Measurements from ENCODE around the gene CRABP2. TPM values are rescaled to one million over a fixed set of nuclear protein-coding genes. Genes with fewer than 3 reads are reported as not detected.

The CRABP2 gene
- total RNA-seq, 6 donors from 2014 or later, result 0.76 to 8.1 (median 3.9) TPM; not detected in 1

- TF ChIP-seq EP300 (IDR thresholded peaks at IDR 0.05), result no peak
- TF ChIP-seq POLR2AphosphoS5 (IDR thresholded peaks at IDR 0.05), result peak in 1 of 2 donors; percentile 56
- TF ChIP-seq POLR2A (IDR thresholded peaks at IDR 0.05), result peak in 1 of 4 donors; percentile 18
- TF ChIP-seq CTCF (IDR thresholded peaks at IDR 0.05), result peak in 1 of 6 experiments; percentile 8
- no peaks in the 10 kb centered on the region for H3K9me3 ChIP-seq
- ATAC-seq (ENCODE audit: low FRiP score in 2 of 2), result peak; percentile 71 to 88
- DNase-seq, result peak in 1 of 2 donors; percentile 87
- peak within 1 kb of the TSS; percentile 82 to 91 (median 87) for H3K27ac ChIP-seq
- peaks cover 0 to 30% (median 0%) of the 10 kb centered on the region in 4 donors for H3K36me3 ChIP-seq
- H3K27me3 ChIP-seq, result peaks cover 0 to 20% (median 8%) of the 10 kb centered on the region in 4 donors
- H3K4me3 ChIP-seq, result peak within 1 kb of the TSS; percentile 55 to 74 (median 64)
- peaks cover 17 to 38% (median 32%) of the 10 kb centered on the region in 4 donors for H3K4me1 ChIP-seq
- 2 to 6% methylated on average over 31 to 50 of the region's 70 CpGs for WGBS, 2 donors
Measured at GRCh38 chr1:156676820-156677615, 28.4 kb downstream of the CRABP2 start, which contains the start of gene NES. Gene NES (minus strand): TSS chr1:156677407. CDS start chr1:156677264, 143 bp downstream.

- H3K4me1 ChIP-seq, result peaks cover 17 to 38% (median 32%) of the 10 kb centered on the region in 4 donors
- no peak for ATAC-seq (ENCODE audit: low FRiP score in 2 of 2)
- DNase-seq, result peak in 1 of 2 donors; percentile 85
- peak overlapping the region; percentile 82 to 91 (median 87) for H3K27ac ChIP-seq
- no peaks in the 10 kb centered on the region for H3K9me3 ChIP-seq
- no peak for TF ChIP-seq CTCF (IDR thresholded peaks at IDR 0.05)
- no peak for TF ChIP-seq POLR2AphosphoS5 (IDR thresholded peaks at IDR 0.05)
- no peak for TF ChIP-seq POLR2A (IDR thresholded peaks at IDR 0.05)
- TF ChIP-seq EP300 (IDR thresholded peaks at IDR 0.05), result no peak
- H3K27me3 ChIP-seq, result peaks cover 0 to 20% (median 8%) of the 10 kb centered on the region in 4 donors
- peaks cover 0 to 37% (median 0%) of the 10 kb centered on the region in 4 donors for H3K36me3 ChIP-seq
- 17 to 20% methylated on average over 7 to 47 of the region's 49 CpGs for WGBS, 2 donors
- H3K4me3 ChIP-seq, result peak overlapping the region; percentile 55 to 74 (median 64)
Measured at GRCh38 chr1:156676114-156676819, 29.1 kb downstream of the CRABP2 start.

GRCh38 chr1:156675210-156676113 lies 29.9 kb downstream of the CRABP2 start:
- H3K4me3 ChIP-seq, result peak overlapping the region; percentile 55 to 74 (median 64)
- WGBS, 2 donors, result 42 to 54% methylated on average over 12 to 16 of the region's 18 CpGs
- no peaks in the 10 kb centered on the region for H3K9me3 ChIP-seq
- no peak for ATAC-seq (ENCODE audit: low FRiP score in 2 of 2)
- H3K4me1 ChIP-seq, result peaks cover 17 to 40% (median 37%) of the 10 kb centered on the region in 4 donors
- peaks cover 0 to 20% (median 8%) of the 10 kb centered on the region in 4 donors for H3K27me3 ChIP-seq
- DNase-seq, result no peak
- peak overlapping the region; percentile 82 to 91 (median 87) for H3K27ac ChIP-seq
- peaks cover 0 to 43% (median 0%) of the 10 kb centered on the region in 4 donors for H3K36me3 ChIP-seq
- TF ChIP-seq CTCF (IDR thresholded peaks at IDR 0.05) (no peak), POLR2AphosphoS5 (IDR thresholded peaks at IDR 0.05) (no peak), POLR2A (IDR thresholded peaks at IDR 0.05) (no peak), EP300 (IDR thresholded peaks at IDR 0.05) (no peak)

GRCh38 chr1:156673387-156674121 lies 31.8 kb downstream of the CRABP2 start:
- no peak for TF ChIP-seq POLR2A (IDR thresholded peaks at IDR 0.05)
- TF ChIP-seq EP300 (IDR thresholded peaks at IDR 0.05), result no peak
- no peak for TF ChIP-seq CTCF (IDR thresholded peaks at IDR 0.05)
- TF ChIP-seq POLR2AphosphoS5 (IDR thresholded peaks at IDR 0.05), result no peak
- Histone ChIP-seq H3K36me3 (peaks cover 0 to 43% (median 0%) of the 10 kb centered on the region in 4 donors), H3K27me3 (peaks cover 0 to 20% (median 8%) of the 10 kb centered on the region in 4 donors), H3K27ac (peak overlapping the region; percentile 28 to 91 (median 86)), H3K9me3 (no peaks in the 10 kb centered on the region), H3K4me1 (peaks cover 23 to 53% (median 48%) of the 10 kb centered on the region in 4 donors), H3K4me3 (peak overlapping the region in 2 of 4 donors; percentile 55 to 74)
- DNase-seq (no peak), ATAC-seq (ENCODE audit: low FRiP score in 2 of 2) (no peak)
- WGBS, 2 donors, result 41 to 69% methylated on average over 6 to 8 of the region's 8 CpGs

All from upper lobe of left lung (tissue), 6 donors.